GM12878 (cell line): ENCODE results near the gene TUT1. TPM values are rescaled to one million over a fixed set of nuclear protein-coding genes. Genes with fewer than 3 reads are reported as not detected.

Source experiments
- CEBPZ ChIP-seq: fragments of 150-350 bp; IDR thresholded peaks from 2 replicates; pipeline ENCODE4 v1.6.1; 2016; ENCODE audit warnings: low read depth, low read length
- CHD4 ChIP-seq: fragments of 200-600 bp; sonication (generic); IDR thresholded peaks from 2 replicates; pipeline ENCODE4 v1.6.1; 2016; ENCODE audit warnings: mild to moderate bottlenecking
- CREB1 ChIP-seq: IDR thresholded peaks from 2 replicates; pipeline ENCODE4 v1.6.1; 2012; ENCODE audit warnings: low read depth, mild to moderate bottlenecking, inconsistent platforms
- CREM ChIP-seq: IDR thresholded peaks from 2 replicates; pipeline ENCODE4 v1.6.1; 2014; ENCODE audit warnings: antibody characterized with exemption, low read depth
- FOXK2 ChIP-seq: fragments of 450-650 bp; IDR thresholded peaks from 2 replicates; pipeline ENCODE4 v1.6.1; 2017; ENCODE audit warnings: mild to moderate bottlenecking, moderate library complexity
- KAT2A ChIP-seq: conservative IDR thresholded peaks from 2 replicates; pipeline ENCODE4 v1.6.1; 2011; ENCODE audit warnings: low read depth, low read length; ENCODE audit not compliant: control insufficient read depth
- NFXL1 ChIP-seq: fragments of 450-650 bp; IDR thresholded peaks from 2 replicates; pipeline ENCODE4 v1.6.1; 2017; ENCODE audit warnings: antibody characterized with exemption, mild to moderate bottlenecking, borderline replicate concordance
- PAX5 ChIP-seq: IDR thresholded peaks from 2 replicates; pipeline ENCODE4 v1.6.1; 2011; ENCODE audit warnings: low read depth, low read length, borderline replicate concordance
- RELB ChIP-seq: fragments of 450-650 bp; IDR thresholded peaks from 2 replicates; pipeline ENCODE4 v1.6.1; 2017; ENCODE audit warnings: low read depth, mild to moderate bottlenecking, moderate library complexity
- REST ChIP-seq: IDR thresholded peaks from 2 replicates; pipeline ENCODE4 v1.6.1; 2012; ENCODE audit warnings: mild to moderate bottlenecking, low read depth, low read length
- polyA plus RNA-seq, 11 experiments: library from polyadenylated mRNA; depleted of rRNA in 4 of 11; unstranded in 6 of 11; stranded (reverse) in 5 of 11; fragments of >200 nt; fragmentation: Nextera tagmentation in 4 of 11; fragmentation: Illumina TruSeq in 1 of 11; extraction: Ambion mirVana in 4 of 11; extraction: Trizol in 1 of 11; gene quantifications; 1 replicate in 1 of 11; 2 replicates in 10 of 11; pipeline versions ENCODE4 v1.2.1 to v1.2.3, GENCODE V29; 2011 to 2016; ENCODE audit warnings: inconsistent platforms in 2 of 11, missing spikeins in 2 of 11, low read depth in 1 of 11
- total RNA-seq, 4 experiments: library from RNA; depleted of rRNA in 3 of 4; stranded (reverse); fragments of >200 nt in 3 of 4; fragmentation: Illumina TruSeq in 1 of 4; extraction: Trizol in 1 of 4; gene quantifications; 2 replicates each; pipeline versions ENCODE4 v1.2.1 to v1.2.3, GENCODE V29; 2013 to 2021

TUT1 gene
- total and polyA plus RNA-seq, 10 of the 15 experiments (the other 5 are each of a cell fraction or from before 2014, with no cell fraction given) = 1.1 to 29.9 (median 16.2) TPM

GRCh38 chr11:62579252-62579651 is 12.1 kb downstream of the TUT1 start (continued):
- TF ChIP-seq RELB = no peak
- TF ChIP-seq REST = no peak
- TF ChIP-seq FOXK2 = no peak
- TF ChIP-seq PAX5 = no peak
- TF ChIP-seq KAT2A = no peak
- TF ChIP-seq CEBPZ = no peak
- no peak for TF ChIP-seq NFXL1
- no peak for TF ChIP-seq CREB1
- TF ChIP-seq CREM = no peak
- no peak for TF ChIP-seq CHD4
- TF ChIP-seq, all 136 proteins: peak for 0
